ENCODE results near the gene TRMT44. TPM values are rescaled to one million over a fixed set of nuclear protein-coding genes. Genes with fewer than 3 reads are reported as not detected.

Gene TRMT44
- total and polyA plus RNA-seq, 2 of the 4 experiments (the other 2 are of a cell fraction): 7.3 to 8.1 TPM

- BruUV-seq (replicated peaks): no TSS peak
- Histone ChIP-seq H3K4me3 (ENCODE audit: insufficient read depth, low read depth, low read length) (no peak overlapping the region), H2BK20ac (ENCODE audit: low read depth, low read length) (no peak overlapping the region), H3K23ac (ENCODE audit: low read depth, low read length) (no peak overlapping the region), H2AK9ac (replicated peaks; ENCODE audit: low read depth, low read length, poor library complexity) (peak overlapping the region; percentile 72), H4K5ac (ENCODE audit: low read depth, low read length) (no peak overlapping the region), H3K14ac (replicated peaks; ENCODE audit: low read depth, low read length) (no peak overlapping the region), H3K27ac (ENCODE audit: insufficient read depth, low read length) (no peak overlapping the region), H2BK5ac (ENCODE audit: low read depth, low read length, poor library complexity, severe bottlenecking) (no peak overlapping the region), H2BK120ac (ENCODE audit: low read depth, low read length) (no peak overlapping the region), H2BK15ac (ENCODE audit: low read depth, low read length) (no peak overlapping the region), H3K4me2 (ENCODE audit: low read depth, low read length) (no peak overlapping the region), H4K8ac (ENCODE audit: low read depth in 2 of 2, low read length in 2 of 2) (no peak overlapping the region), H3K56ac (ENCODE audit: extremely low read depth, insufficient read depth, low read length) (no peak overlapping the region), H3K9me3 (ENCODE audit: control insufficient read depth, insufficient read depth, low read length) (peaks cover 8% of the 10 kb centered on the region), H3K4ac (ENCODE audit: low read depth, low read length) (no peak overlapping the region), H2AK5ac (ENCODE audit: low read depth, low read length) (no peak overlapping the region), H3K36me3 (ENCODE audit: control insufficient read depth, insufficient read depth, low read length) (no peaks in the 10 kb centered on the region), H3K18ac (ENCODE audit: low read depth, low read length) (no peak overlapping the region), H2AFZ (replicated peaks; ENCODE audit: low read length, poor library complexity) (no peak overlapping the region), H4K91ac (ENCODE audit: insufficient read depth, low read depth, low read length) (no peak overlapping the region), H3K27me3 (ENCODE audit: control insufficient read depth, insufficient read depth, low read length) (peaks cover 2% of the 10 kb centered on the region; the same call in 1 of the 2 replicates), H3K9me1 (ENCODE audit: insufficient read depth, low read length) (peaks cover 12% of the 10 kb centered on the region; the same call in 1 of the 2 replicates), H3K4me1 (ENCODE audit: control insufficient read depth, insufficient read depth, low read length) (peaks cover 19% of the 10 kb centered on the region; the same call in 1 of the 2 replicates), H3K9ac (ENCODE audit: low read depth, low read length) (no peak overlapping the region), H3K79me1 (ENCODE audit: low read depth in 1 of 2, low read length in 2 of 2) (no peaks in the 10 kb centered on the region), H4K20me1 (ENCODE audit: insufficient read depth, low read length) (no peaks in the 10 kb centered on the region)
- intact Hi-C loops (cut with micrococcal nuclease): no loop called here
- no peak for DNase-seq
- ChIA-PET POLR2A (ENCODE audit: unreplicated experiment) (no interaction called here), CTCF (no interaction called here)
- WGBS, 2 experiments (ENCODE audit: extremely low coverage in 2 of 2, insufficient read length in 1 of 2): 89% methylated on average over 10 of the region's 24 CpGs; no CpG with 5 or more reads in 1 of the 2 experiments
- dilution Hi-C loops (cut with HindIII; ENCODE audit: low sequenced_read_pairs, unreplicated experiment): no loop called here
- in situ Hi-C loops (cut with MboI; ENCODE audit: low sequenced_read_pairs): no loop called here
- no peak for ATAC-seq (ENCODE audit: low read depth)
- TF ChIP-seq CEBPB (IDR thresholded peaks at IDR 0.05; ENCODE audit: low read depth, low read length): no peak
- no peak for TF ChIP-seq RCOR1 (IDR thresholded peaks at IDR 0.05; ENCODE audit: insufficient replicate concordance, low read length)
- TF ChIP-seq FOS (IDR thresholded peaks at IDR 0.05; ENCODE audit: low read depth, low read length): no peak
- TF ChIP-seq CHD1 (IDR thresholded peaks at IDR 0.05; ENCODE audit: low read depth, low read length): no peak
- TF ChIP-seq POLR2A (IDR thresholded peaks at IDR 0.05; ENCODE audit: low read depth, low read length): no peak
- TF ChIP-seq ELK1 (IDR thresholded peaks at IDR 0.05; ENCODE audit: borderline replicate concordance, low read depth, low read length): no peak
- TF ChIP-seq MXI1 (IDR thresholded peaks at IDR 0.05; ENCODE audit: borderline replicate concordance, low read depth, low read length): no peak
- TF ChIP-seq MAFK (IDR thresholded peaks at IDR 0.05; ENCODE audit: low read depth, low read length): no peak
- TF ChIP-seq, protein P1, sequence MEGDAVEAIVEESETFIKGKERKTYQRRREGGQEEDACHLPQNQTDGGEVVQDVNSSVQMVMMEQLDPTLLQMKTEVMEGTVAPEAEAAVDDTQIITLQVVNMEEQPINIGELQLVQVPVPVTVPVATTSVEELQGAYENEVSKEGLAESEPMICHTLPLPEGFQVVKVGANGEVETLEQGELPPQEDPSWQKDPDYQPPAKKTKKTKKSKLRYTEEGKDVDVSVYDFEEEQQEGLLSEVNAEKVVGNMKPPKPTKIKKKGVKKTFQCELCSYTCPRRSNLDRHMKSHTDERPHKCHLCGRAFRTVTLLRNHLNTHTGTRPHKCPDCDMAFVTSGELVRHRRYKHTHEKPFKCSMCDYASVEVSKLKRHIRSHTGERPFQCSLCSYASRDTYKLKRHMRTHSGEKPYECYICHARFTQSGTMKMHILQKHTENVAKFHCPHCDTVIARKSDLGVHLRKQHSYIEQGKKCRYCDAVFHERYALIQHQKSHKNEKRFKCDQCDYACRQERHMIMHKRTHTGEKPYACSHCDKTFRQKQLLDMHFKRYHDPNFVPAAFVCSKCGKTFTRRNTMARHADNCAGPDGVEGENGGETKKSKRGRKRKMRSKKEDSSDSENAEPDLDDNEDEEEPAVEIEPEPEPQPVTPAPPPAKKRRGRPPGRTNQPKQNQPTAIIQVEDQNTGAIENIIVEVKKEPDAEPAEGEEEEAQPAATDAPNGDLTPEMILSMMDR (conservative IDR thresholded peaks at IDR 0.05; ENCODE audit: low read depth, low read length): no peak
- TF ChIP-seq BHLHE40 (IDR thresholded peaks at IDR 0.05; ENCODE audit: low read depth, low read length): no peak
- no peak for TF ChIP-seq MAZ (IDR thresholded peaks at IDR 0.05; ENCODE audit: borderline replicate concordance, low read depth, low read length)
- no peak for TF ChIP-seq SMC3 (IDR thresholded peaks at IDR 0.05; ENCODE audit: low read depth, low read length)
- no peak for TF ChIP-seq RFX5 (IDR thresholded peaks at IDR 0.05; ENCODE audit: low read depth, low read length)
- TF ChIP-seq RAD21 (IDR thresholded peaks at IDR 0.05; ENCODE audit: low read length): no peak
Observed at GRCh38 chr4:8522160-8523120, 81.9 kb downstream of the TRMT44 start.
